ENCODE results near the gene GMDS. TPM values are rescaled to one million over a fixed set of nuclear protein-coding genes. Genes with fewer than 3 reads are reported as not detected.

Gene GMDS
- total and polyA plus RNA-seq, 2 of the 13 experiments (the other 11 are each of a cell fraction or from before 2014, with no cell fraction given) = 64.4 to 112 TPM

DNA sequence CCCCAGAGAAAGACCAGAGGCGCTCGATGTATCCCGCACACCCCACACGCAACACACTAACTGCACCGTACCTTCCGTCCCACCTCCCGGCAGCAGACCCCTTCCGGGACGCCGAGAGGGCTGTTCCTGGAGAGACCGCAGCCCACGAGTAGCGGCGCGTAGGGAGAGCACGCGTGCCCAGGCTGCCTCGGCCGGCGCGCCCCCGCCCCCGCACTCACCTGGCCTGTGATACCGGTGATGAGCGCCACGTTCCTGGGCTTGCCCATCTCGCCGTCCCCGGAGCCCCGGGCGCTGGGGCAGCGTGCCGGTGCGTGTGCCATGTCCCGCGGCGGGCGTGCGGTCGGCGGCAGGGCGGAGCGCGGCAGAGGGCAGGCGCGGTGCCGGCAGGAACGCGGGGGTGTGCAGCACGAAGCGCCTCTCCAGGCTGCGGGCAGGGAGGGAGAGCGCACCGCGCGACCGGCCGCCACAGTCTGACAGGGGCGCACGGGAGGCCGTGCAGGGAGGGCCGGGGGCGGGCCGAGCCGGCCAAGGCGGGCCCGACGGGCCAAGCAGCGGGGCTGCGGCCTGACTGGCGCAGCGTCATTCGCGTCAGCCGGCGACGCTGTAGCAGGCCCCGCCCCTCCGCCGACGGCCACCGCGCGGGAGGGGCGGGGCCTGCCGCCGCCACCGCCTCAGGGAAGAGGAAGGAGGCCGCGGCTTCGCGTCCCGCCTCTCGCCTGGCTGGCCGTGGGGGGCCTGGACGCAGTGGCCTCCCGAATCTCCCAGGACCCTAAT is at the start of gene GMDS (continued):
- TF ChIP-seq, protein P1, sequence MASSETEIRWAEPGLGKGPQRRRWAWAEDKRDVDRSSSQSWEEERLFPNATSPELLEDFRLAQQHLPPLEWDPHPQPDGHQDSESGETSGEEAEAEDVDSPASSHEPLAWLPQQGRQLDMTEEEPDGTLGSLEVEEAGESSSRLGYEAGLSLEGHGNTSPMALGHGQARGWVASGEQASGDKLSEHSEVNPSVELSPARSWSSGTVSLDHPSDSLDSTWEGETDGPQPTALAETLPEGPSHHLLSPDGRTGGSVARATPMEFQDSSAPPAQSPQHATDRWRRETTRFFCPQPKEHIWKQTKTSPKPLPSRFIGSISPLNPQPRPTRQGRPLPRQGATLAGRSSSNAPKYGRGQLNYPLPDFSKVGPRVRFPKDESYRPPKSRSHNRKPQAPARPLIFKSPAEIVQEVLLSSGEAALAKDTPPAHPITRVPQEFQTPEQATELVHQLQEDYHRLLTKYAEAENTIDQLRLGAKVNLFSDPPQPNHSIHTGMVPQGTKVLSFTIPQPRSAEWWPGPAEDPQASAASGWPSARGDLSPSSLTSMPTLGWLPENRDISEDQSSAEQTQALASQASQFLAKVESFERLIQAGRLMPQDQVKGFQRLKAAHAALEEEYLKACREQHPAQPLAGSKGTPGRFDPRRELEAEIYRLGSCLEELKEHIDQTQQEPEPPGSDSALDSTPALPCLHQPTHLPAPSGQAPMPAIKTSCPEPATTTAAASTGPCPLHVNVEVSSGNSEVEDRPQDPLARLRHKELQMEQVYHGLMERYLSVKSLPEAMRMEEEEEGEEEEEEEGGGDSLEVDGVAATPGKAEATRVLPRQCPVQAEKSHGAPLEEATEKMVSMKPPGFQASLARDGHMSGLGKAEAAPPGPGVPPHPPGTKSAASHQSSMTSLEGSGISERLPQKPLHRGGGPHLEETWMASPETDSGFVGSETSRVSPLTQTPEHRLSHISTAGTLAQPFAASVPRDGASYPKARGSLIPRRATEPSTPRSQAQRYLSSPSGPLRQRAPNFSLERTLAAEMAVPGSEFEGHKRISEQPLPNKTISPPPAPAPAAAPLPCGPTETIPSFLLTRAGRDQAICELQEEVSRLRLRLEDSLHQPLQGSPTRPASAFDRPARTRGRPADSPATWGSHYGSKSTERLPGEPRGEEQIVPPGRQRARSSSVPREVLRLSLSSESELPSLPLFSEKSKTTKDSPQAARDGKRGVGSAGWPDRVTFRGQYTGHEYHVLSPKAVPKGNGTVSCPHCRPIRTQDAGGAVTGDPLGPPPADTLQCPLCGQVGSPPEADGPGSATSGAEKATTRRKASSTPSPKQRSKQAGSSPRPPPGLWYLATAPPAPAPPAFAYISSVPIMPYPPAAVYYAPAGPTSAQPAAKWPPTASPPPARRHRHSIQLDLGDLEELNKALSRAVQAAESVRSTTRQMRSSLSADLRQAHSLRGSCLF (CRISPR knock-in tag; IDR thresholded peaks at IDR 0.05; ENCODE audit: borderline replicate concordance) = 0 out of 2 replicates have a peak, but pooled peaks have one; percentile 57
- TF ChIP-seq RCOR2 (CRISPR knock-in tag; IDR thresholded peaks at IDR 0.05) (0 out of 2 replicates have a peak, but pooled peaks have one; percentile 2), ZNF280B (CRISPR knock-in tag; IDR thresholded peaks at IDR 0.05; ENCODE audit: borderline replicate concordance) (no peak; the same call in 1 of the 2 replicates), NCOA1 (CRISPR knock-in tag; IDR thresholded peaks at IDR 0.05) (no peak), ZBTB2 (CRISPR knock-in tag; IDR thresholded peaks at IDR 0.05; ENCODE audit: low read depth) (peak; percentile 78), KDM5B (CRISPR knock-in tag; IDR thresholded peaks at IDR 0.05; ENCODE audit: borderline replicate concordance) (peak; percentile 75), TRIM24 (CRISPR knock-in tag; IDR thresholded peaks at IDR 0.05) (no peak), ZFP37 (CRISPR knock-in tag; IDR thresholded peaks at IDR 0.05; ENCODE audit: borderline replicate concordance) (0 out of 2 replicates have a peak, but pooled peaks have one; percentile 45), ZNF616 (CRISPR knock-in tag; IDR thresholded peaks at IDR 0.05; ENCODE audit: low read depth) (peak; percentile 96), MEIS1 (CRISPR knock-in tag; IDR thresholded peaks at IDR 0.05; ENCODE audit: borderline replicate concordance) (no peak)
- TF ChIP-seq, protein P2, sequence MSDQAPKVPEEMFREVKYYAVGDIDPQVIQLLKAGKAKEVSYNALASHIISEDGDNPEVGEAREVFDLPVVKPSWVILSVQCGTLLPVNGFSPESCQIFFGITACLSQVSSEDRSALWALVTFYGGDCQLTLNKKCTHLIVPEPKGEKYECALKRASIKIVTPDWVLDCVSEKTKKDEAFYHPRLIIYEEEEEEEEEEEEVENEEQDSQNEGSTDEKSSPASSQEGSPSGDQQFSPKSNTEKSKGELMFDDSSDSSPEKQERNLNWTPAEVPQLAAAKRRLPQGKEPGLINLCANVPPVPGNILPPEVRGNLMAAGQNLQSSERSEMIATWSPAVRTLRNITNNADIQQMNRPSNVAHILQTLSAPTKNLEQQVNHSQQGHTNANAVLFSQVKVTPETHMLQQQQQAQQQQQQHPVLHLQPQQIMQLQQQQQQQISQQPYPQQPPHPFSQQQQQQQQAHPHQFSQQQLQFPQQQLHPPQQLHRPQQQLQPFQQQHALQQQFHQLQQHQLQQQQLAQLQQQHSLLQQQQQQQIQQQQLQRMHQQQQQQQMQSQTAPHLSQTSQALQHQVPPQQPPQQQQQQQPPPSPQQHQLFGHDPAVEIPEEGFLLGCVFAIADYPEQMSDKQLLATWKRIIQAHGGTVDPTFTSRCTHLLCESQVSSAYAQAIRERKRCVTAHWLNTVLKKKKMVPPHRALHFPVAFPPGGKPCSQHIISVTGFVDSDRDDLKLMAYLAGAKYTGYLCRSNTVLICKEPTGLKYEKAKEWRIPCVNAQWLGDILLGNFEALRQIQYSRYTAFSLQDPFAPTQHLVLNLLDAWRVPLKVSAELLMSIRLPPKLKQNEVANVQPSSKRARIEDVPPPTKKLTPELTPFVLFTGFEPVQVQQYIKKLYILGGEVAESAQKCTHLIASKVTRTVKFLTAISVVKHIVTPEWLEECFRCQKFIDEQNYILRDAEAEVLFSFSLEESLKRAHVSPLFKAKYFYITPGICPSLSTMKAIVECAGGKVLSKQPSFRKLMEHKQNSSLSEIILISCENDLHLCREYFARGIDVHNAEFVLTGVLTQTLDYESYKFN (CRISPR knock-in tag; conservative IDR thresholded peaks at IDR 0.05) = no peak
- TF ChIP-seq, protein P3, sequence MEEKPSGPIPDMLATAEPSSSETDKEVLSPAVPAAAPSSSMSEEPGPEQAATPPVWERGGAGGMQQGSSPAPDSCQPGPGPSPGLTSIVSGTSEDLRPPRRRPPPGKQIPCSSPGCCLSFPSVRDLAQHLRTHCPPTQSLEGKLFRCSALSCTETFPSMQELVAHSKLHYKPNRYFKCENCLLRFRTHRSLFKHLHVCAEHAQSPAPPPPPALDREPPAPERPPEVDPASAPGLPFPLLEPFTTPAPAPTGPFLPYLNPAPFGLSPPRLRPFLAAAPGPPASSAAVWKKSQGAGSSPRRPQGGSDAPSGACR (CRISPR knock-in tag; IDR thresholded peaks at IDR 0.05) = no peak
- TF ChIP-seq, protein P4, sequence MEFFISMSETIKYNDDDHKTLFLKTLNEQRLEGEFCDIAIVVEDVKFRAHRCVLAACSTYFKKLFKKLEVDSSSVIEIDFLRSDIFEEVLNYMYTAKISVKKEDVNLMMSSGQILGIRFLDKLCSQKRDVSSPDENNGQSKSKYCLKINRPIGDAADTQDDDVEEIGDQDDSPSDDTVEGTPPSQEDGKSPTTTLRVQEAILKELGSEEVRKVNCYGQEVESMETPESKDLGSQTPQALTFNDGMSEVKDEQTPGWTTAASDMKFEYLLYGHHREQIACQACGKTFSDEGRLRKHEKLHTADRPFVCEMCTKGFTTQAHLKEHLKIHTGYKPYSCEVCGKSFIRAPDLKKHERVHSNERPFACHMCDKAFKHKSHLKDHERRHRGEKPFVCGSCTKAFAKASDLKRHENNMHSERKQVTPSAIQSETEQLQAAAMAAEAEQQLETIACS (CRISPR knock-in tag; IDR thresholded peaks at IDR 0.05) = no peak
